MV-4-11 (cell line): Measurements from ENCODE around the gene RPS6KA2.
A peak's percentile ranks its signal among the peaks of the same experiment; 100 is the strongest.
"Not testable (repeated sequence)": the region's sequence is repeated elsewhere in the genome, so short reads cannot be mapped to it uniquely, and the experiment has no call there.

Source experiments
- DNase-seq: peaks from one replicate; lab custom pipeline; 2025; lab: John Stamatoyannopoulos, UW

Gene RPS6KA2

DNA sequence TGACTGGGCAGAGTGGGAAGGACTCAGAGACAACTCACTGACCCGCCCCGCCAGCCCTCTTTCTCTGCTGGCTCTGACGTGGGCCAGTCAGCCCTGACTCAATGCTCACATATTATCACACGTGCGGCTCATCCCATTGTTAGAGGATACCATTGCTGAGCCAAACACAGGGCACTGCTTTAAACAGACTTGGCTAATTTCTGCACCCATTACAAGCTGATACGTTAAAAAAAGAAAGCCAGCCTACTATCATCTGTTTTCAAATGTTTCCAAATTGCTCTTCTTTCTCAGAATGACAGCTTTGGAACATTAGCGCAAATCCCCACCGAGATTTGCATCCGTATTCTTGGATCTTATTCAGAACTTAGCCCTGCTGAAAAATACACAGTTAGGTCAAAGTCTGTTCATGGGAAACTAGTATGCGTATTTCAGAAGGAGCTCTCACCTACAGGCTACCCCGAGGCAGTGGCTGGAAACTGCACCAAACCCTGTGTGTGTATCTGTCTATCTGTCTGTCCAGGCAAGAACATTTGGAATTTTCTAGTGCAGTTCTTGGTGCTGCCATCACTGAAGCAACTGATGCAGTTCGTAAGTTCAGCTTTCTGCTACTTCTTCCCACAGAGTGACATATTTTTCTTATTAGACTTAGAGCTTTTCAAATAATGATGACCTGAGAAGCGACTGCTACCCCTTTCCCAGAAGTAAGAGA is 73.3 kb downstream of the RPS6KA2 start:
- DNase-seq = no peak

GRCh38 chr6:166552600-166552999 is 74.5 kb downstream of the RPS6KA2 start:
- no peak for DNase-seq

DNA sequence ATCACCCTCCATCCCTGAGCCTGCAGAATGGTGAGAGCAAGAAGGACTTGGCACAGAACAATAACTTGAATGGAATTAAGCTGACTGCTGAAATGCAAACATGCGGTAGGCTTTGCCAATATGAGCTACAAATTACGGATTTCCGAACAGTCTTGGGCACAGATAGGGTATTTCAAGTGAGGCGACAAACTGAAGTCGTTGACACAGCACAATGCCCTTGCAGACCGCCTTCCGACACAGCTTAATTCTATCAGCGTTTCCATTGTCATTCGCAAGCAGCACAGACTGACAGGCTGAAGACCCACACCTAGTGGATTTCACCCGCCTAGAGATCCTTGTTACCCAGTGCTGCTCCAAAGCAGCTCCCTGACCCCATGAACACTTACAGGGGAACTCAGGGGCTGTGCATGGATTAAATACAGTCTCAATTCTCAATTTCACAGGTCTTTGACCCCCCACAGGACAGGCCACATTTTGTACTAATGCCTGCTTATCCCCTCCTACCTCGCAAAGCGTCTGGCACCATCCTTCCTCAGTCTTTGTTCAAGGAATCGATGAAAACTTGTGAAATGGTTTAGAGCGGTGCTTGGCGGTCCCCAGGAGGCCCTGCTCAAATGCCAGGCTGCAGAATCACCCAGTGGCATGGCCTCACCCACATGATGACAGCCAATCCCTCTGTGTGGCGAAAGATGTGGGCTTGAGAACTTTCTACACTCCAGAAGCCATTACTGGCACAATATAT is 75.1 kb downstream of the RPS6KA2 start:
- no peak for DNase-seq

DNA sequence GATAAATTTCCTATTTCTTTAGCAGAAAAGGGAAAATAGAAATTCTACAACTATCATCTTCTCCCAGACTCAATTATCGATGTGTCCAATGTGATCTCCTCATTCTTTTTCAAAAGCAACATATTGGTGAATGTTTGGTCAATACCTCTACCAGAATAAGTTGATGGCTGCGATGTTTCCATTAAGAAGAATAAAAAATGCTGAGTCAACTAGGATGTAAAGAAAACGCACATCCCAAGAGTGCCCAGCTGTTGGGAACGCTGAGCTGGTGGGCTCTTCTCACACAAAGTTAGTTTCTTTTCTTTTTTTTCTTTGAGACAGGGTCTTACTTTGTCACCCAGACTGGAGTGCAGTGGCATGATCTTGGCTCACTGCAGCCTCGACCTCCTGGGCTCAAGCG is 80.4 kb downstream of the RPS6KA2 start:
- DNase-seq = no peak

DNA sequence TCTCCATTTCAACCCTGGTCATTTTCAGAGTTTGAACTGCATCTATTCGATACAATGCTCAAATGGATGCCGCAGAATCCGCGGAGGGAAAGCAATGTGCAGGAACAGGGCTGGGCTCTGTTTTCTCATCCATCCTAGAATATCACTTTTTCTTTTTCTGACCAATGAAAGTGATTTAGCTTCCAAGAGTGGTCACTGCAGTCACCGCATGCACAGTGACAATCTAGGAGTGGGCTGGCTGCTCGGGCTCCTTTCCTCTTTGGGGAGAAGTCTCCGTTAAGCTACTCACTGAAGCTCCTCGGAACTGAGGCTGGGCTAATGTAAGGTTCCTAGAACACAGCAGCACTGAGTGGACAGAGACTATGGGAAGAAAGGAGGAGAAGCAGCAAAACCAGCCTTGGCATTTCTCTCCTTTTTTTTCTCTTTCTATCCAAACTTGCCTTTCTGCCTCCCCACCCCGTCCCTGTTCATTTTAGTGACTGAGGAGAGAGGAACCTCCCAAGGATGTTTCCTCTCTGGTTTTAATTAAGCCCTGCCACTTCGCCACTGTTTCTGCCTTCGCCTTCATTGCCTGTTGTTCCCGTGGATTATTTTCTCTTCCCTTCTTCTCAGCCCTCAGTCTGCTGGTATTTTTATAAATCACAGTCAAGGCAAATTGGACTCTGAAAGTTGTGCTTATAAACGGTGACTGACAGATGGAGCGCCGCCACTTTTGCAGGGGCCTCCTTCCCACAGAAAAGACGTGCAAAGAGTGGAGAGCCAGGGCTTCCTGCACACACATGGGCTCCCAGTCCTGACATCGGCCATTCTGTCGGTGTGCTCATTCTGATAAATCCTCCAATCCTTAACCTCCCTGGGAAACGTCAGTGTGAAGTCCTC is 81.7 kb downstream of the RPS6KA2 start:
- DNase-seq = no peak

- DNase-seq = no peak
Observed at GRCh38 chr6:166544296-166544605, 82.8 kb downstream of the RPS6KA2 start.

- DNase-seq = no peak
Observed at GRCh38 chr6:166543603-166544295, 83.3 kb downstream of the RPS6KA2 start.

GRCh38 chr6:166542580-166542912 is 84.5 kb downstream of the RPS6KA2 start:
- DNase-seq = no peak

- no peak for DNase-seq
Observed at GRCh38 chr6:166541876-166542579, 85.0 kb downstream of the RPS6KA2 start.

GRCh38 chr6:166541366-166541765 is 85.7 kb downstream of the RPS6KA2 start:
- no peak for DNase-seq

GRCh38 chr6:166540631-166541331 is 86.3 kb downstream of the RPS6KA2 start:
- DNase-seq = peak; percentile 88

GRCh38 chr6:166539543-166539942 is 87.5 kb downstream of the RPS6KA2 start:
- DNase-seq = no peak

GRCh38 chr6:166539011-166539385 is 88.1 kb downstream of the RPS6KA2 start:
- DNase-seq = not testable (repeated sequence)

GRCh38 chr6:166538297-166539010 is 88.6 kb downstream of the RPS6KA2 start:
- no peak for DNase-seq

DNA sequence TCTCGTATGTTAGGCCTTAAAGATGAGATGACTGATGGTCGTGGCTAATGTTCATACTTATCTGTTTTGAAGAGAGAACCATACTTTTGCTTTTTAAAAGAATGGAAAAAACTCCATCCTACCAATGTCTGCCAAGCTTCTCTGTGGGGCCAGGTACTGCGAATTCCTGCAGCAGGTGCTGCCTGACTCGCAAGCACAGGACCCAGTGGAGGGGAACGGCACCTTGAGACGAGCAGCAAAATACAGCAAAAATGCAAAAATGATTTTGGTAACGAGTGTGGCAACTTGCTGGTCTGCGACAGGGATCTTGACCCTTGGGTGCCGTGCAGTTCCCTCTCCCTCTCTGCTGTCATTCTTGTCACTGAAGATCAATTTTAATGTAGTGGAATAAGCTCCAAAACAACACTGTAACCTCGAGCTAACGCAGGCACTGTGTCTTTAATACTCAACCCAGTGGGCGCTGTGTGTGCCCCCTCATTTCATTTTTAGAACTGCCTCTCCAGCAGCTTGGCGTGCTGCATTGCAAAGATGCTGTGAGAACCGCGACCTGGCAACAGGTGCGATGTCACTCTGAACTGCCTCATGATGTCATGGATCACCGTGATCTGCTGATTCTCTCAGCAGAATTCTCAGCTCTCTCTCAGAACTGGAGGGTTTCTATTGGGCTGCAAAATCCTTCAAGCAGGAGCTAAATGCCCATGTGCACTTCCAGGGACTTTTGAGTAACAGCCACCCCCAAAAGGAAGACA is 92.2 kb downstream of the RPS6KA2 start:
- DNase-seq = no peak

DNA sequence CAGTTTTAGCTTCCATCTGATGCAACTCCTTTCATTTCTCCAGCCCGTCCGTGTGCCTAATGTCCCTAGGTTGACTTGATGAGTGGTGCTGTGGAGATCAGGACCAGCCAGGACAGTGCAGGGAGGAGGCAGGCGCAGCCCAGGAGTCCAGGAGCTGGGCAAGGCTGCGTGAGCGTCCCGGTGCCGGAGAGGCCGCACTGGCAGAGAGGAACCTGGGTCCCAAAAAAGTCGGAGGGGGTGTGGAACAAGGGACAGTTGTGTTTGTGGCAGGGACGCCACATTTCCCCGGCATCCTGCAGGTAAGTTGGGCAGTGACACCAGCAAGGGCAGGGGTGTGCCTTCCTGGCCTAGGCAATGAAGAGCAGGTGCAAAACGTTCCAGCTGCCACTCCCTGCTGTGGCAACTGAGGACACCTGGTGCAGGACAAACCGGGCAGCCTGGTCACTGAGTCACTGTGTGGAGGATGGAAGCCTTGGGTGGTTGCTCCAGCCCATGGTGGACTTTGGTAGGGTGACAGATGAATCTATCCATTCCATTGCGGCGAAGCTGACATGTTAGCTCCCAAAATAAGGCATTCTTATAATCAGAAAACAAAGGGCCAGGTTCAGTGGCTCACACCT is 93.7 kb downstream of the RPS6KA2 start:
- no peak for DNase-seq

- DNase-seq = no peak
Observed at GRCh38 chr6:166532302-166532701, 94.7 kb downstream of the RPS6KA2 start.

DNA sequence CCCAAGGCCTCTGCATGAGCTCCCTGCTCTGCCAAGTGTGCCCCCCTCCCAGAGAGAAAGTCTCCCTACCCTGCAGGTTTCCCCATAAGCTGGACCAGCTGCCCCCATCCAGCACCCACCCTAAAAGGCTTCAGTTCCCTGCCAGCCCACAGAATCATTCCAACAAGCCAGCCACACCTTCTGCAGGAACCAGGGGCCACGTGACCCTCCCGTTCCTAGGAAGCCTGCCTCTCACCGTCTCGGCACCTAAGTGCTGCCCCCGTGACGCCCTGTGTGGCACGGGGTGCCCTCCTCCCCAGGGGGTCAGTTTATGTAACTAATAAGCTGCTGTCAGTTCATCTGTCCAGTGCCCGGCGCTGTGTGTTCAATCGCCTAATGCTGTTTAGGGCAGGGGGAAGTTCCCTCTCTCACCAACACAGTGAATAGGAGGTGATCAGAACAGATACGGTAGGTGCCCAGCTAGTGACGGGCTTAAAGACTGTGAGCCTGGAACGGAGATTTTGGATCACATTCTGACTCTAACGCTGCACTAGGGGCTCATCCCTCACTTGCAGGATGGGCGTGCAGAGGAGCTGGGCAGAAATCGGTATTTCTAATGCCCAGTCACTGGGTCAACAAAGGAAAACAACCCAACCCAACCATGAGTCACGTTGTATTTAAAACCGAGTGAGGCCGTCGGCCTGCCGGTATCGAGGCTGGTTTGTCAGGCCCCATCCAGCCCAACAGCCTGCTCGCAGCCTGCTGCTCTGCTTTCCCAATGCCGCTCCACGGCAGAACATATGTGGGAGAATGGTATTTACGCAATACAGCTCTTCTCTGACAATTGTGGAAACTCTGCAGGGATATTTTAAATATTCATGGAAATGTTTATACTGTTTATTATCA is 96.6 kb downstream of the RPS6KA2 start:
- no peak for DNase-seq
